HepG2 (cell line): ENCODE measurements around the gene INPP4B. TPM values are rescaled to one million over a fixed set of nuclear protein-coding genes. Genes with fewer than 3 reads are reported as not detected.

Experiments used
- ATAC-seq: fragments of 200-7000 bp; cut with Tn5 transposase; 3 replicates; pipeline ENCODE4 v1.9.1; 2020; ENCODE audit warnings: mild to moderate bottlenecking, moderate library complexity
- BruUV-seq: library from RNA; stranded (reverse); fragments of 400-500 nt; replicated peaks from 2 replicates; lab custom pipeline; 2021; lab: Mats Ljungman, UMichigan
- CTCF ChIA-PET: fragments of 300-600 bp; formaldehyde crosslinking; extraction: SDS; loops from one replicate; lab custom pipeline; 2021; ENCODE audit warnings: low total read pairs, inconsistent platforms, low intra/inter-chr PET ratio; lab: Yijun Ruan, JAX
- POLR2A ChIA-PET: fragments of 350-600 bp; sonication (Branson Sonifier 250); formaldehyde crosslinking; loops from one replicate; lab custom pipeline; 2020; ENCODE audit warnings: antibody characterized with exemption, inconsistent platforms; lab: Yijun Ruan, JAX
- DNase-seq: peaks from one replicate; pipeline ENCODE4 v3.0.0-alpha.2; 2015; ENCODE audit warnings: low spot score
- FAIRE-seq: peaks from 3 replicates; lab custom pipeline; 2011; peaks lifted over from hg19 to GRCh38; lab: Jason Lieb, UNC
- H2AFZ ChIP-seq: one replicate; pipeline ENCODE4 v1.6.1; 2011; ENCODE audit warnings: low read length, inconsistent platforms
- H3K27ac ChIP-seq: fragments of 300-600 bp; 3 replicates; pipeline ENCODE4 v1.8.0; 2011; ENCODE audit warnings: mixed run types, mild to moderate bottlenecking, mixed read lengths, low read length, inconsistent platforms; ENCODE audit not compliant: insufficient read depth; ENCODE audit errors: extremely low read length
- H3K27me3 ChIP-seq, 2 experiments: fragments of 200-600 bp in 1 of 2; 2 replicates in 1 of 2; 3 replicates in 1 of 2; pipeline versions ENCODE4 v1.6.0 to v1.8.0; 2011; ENCODE audit warnings: low read length in 2 of 2, mild to moderate bottlenecking in 2 of 2, moderate library complexity in 2 of 2, inconsistent platforms in 1 of 2; ENCODE audit not compliant: insufficient read depth in 2 of 2, control insufficient read depth in 1 of 2
- H3K36me3 ChIP-seq, 2 experiments: fragments of 200-600 bp in 1 of 2; replicated peaks in 1 of 2; 2 replicates in 1 of 2; 3 replicates in 1 of 2; pipeline versions ENCODE4 v1.5.1 to v1.8.0; 2011; ENCODE audit warnings: low read length in 2 of 2, inconsistent platforms in 1 of 2; ENCODE audit not compliant: insufficient read depth in 2 of 2, control insufficient read depth in 1 of 2
- H3K4me1 ChIP-seq: 2 replicates; pipeline ENCODE4 v1.5.1; 2012; ENCODE audit warnings: low read length, inconsistent platforms; ENCODE audit not compliant: insufficient read depth
- H3K4me2 ChIP-seq: 2 replicates; pipeline ENCODE4 v1.6.0; 2011; ENCODE audit warnings: low read depth, low read length, inconsistent platforms
- H3K4me3 ChIP-seq, 3 experiments: fragments of 200-600 bp in 1 of 3; sonication (generic), shearing (Covaris generic) in 1 of 3; replicated peaks in 1 of 3; 2 replicates each; pipeline ENCODE4 v1.5.1; 2011 to 2016; ENCODE audit warnings: low read length in 3 of 3, inconsistent platforms in 2 of 3, low read depth in 2 of 3, mild to moderate bottlenecking in 2 of 3, control low read depth in 1 of 3, mixed read lengths in 1 of 3; ENCODE audit not compliant: insufficient read depth in 1 of 3
- H3K79me2 ChIP-seq: one replicate; pipeline ENCODE4 v1.6.1; 2011; ENCODE audit warnings: low read length, inconsistent platforms; ENCODE audit not compliant: insufficient read depth
- H3K9ac ChIP-seq: 2 replicates; pipeline ENCODE4 v1.6.0; 2011; ENCODE audit warnings: mild to moderate bottlenecking, low read depth, low read length, inconsistent platforms; ENCODE audit not compliant: insufficient read depth
- H3K9me3 ChIP-seq: 2 replicates; pipeline ENCODE4 v1.5.1; 2012; ENCODE audit warnings: mild to moderate bottlenecking, low read length
- H4K20me1 ChIP-seq: 2 replicates; pipeline ENCODE4 v1.6.0; 2011; ENCODE audit warnings: inconsistent platforms, mild to moderate bottlenecking, low read length, moderate library complexity; ENCODE audit not compliant: insufficient read depth
- GABPB1 ChIP-seq: IDR thresholded peaks from 2 replicates; pipeline ENCODE4 v1.6.1; 2016; ENCODE audit warnings: mild to moderate bottlenecking, missing genetic modification reagents, moderate library complexity, missing compliant biosample characterization
- KLF13 ChIP-seq: sonication (generic); formaldehyde crosslinking; IDR thresholded peaks from 2 replicates; pipeline ENCODE4 v1.4.0; 2020; ENCODE audit warnings: mild to moderate bottlenecking, missing genetic modification reagents
- SALL2 ChIP-seq: sonication (generic); formaldehyde crosslinking; IDR thresholded peaks from 2 replicates; pipeline ENCODE4 v1.8.1; 2023; ENCODE audit warnings: mild to moderate bottlenecking, missing genetic modification reagents, inconsistent platforms
- YEATS4 ChIP-seq: sonication (generic); formaldehyde crosslinking; IDR thresholded peaks from 2 replicates; pipeline ENCODE4 v1.4.0; 2020; ENCODE audit warnings: missing genetic modification reagents, borderline replicate concordance
- ZFP36 ChIP-seq: fragments of 150-350 bp; IDR thresholded peaks from 2 replicates; pipeline ENCODE4 v1.6.1; 2018; ENCODE audit warnings: borderline replicate concordance, low read length, low read depth; ENCODE audit not compliant: partially characterized antibody
- ZNF431 ChIP-seq: sonication (generic); formaldehyde crosslinking; IDR thresholded peaks from 2 replicates; pipeline ENCODE4 v1.9.0; 2022; ENCODE audit warnings: missing genetic modification reagents, low read depth, mild to moderate bottlenecking, borderline replicate concordance
- ZNF781 ChIP-seq: sonication (generic); formaldehyde crosslinking; IDR thresholded peaks from 2 replicates; pipeline ENCODE4 v1.5.1; 2020; ENCODE audit warnings: borderline replicate concordance, mild to moderate bottlenecking, missing genetic modification reagents; ENCODE audit errors: not compliant biosample characterization
- ZNF788 ChIP-seq: sonication (generic); formaldehyde crosslinking; IDR thresholded peaks from 2 replicates; pipeline ENCODE4 v1.5.0; 2020; ENCODE audit warnings: mild to moderate bottlenecking, missing genetic modification reagents, borderline replicate concordance
- ZSCAN25 ChIP-seq: sonication (generic); formaldehyde crosslinking; IDR thresholded peaks from 2 replicates; pipeline ENCODE4 v1.8.0; 2022; ENCODE audit warnings: mild to moderate bottlenecking, missing genetic modification reagents
- WGBS: methylation state at CpG from one replicate; pipeline ENCODE4 v1.1.6; 2017; ENCODE audit warnings: low lambda C conversion rate; 5-methylcytosine and 5-hydroxymethylcytosine counted together
- in situ Hi-C: cut with HindIII; loops from 2 replicates; pipeline ENCODE4 v1.10.0; 2017; ENCODE audit warnings: low pct_unique_long_range_greater_than_20kb; ENCODE audit not compliant: extremely low pct_ligation_motif_present
- intact Hi-C: fragments of 100-400 bp; cut with micrococcal nuclease; formaldehyde crosslinking; loops from one replicate; pipeline ENCODE4 v1.10.0; 2022; ENCODE audit not compliant: unreplicated experiment
- polyA plus RNA-seq, 8 experiments: library from polyadenylated mRNA; depleted of rRNA in 3 of 8; stranded (reverse) in 7 of 8; unstranded in 1 of 8; fragments of >200 nt; fragmentation: Illumina TruSeq in 4 of 8; extraction: Trizol in 4 of 8; gene quantifications; 2 replicates each; pipeline versions ENCODE4 v1.2.1 to v1.2.3, GENCODE V29; 2011 to 2016; ENCODE audit warnings: low read depth in 4 of 8, missing spikeins in 1 of 8, mixed read lengths in 1 of 8; ENCODE audit not compliant: insufficient read depth in 1 of 8
- total RNA-seq, 5 experiments: library from RNA; depleted of rRNA; stranded (reverse); fragments of >200 nt; fragmentation: Illumina TruSeq; extraction: Trizol; gene quantifications; 2 replicates each; pipeline ENCODE4 v1.2.3, GENCODE V29; 2016; ENCODE audit warnings: low read depth in 1 of 5
- TF ChIP-seq, protein P1 (sequence below): sonication (generic); formaldehyde crosslinking; IDR thresholded peaks from one replicate; pipeline ENCODE4 v1.5.1; 2020; ENCODE audit warnings: mild to moderate bottlenecking, missing genetic modification reagents; ENCODE audit errors: not compliant biosample characterization
- TF ChIP-seq, protein P2 (sequence below): fragments of 450-650 bp; IDR thresholded peaks from 2 replicates; pipeline ENCODE4 v1.6.1; 2016
- TF ChIP-seq, protein P3 (sequence below): sonication (generic); formaldehyde crosslinking; IDR thresholded peaks from 2 replicates; pipeline ENCODE4 v1.5.0; 2020; ENCODE audit warnings: mild to moderate bottlenecking, missing genetic modification reagents, borderline replicate concordance

Gene INPP4B
- total and polyA plus RNA-seq, 2 of the 13 experiments (the other 11 are each of a cell fraction or from before 2014, with no cell fraction given) = not detected

GRCh38 chr4:142356801-142357200 is 489.3 kb downstream of the INPP4B start:
- Histone ChIP-seq H4K20me1 (no peaks in the 10 kb centered on the region), H3K4me2 (no peak overlapping the region), H3K9me3 (no peaks in the 10 kb centered on the region), H3K27me3 (no peaks in the 10 kb centered on the region), H3K9ac (no peak overlapping the region), H3K27ac (no peak overlapping the region), H2AFZ (no peak overlapping the region), H3K4me3 (no peak overlapping the region), H3K36me3 (no peaks in the 10 kb centered on the region), H3K79me2 (no peaks in the 10 kb centered on the region), H3K4me1 (no peaks in the 10 kb centered on the region)
- no peak for FAIRE-seq
- ChIA-PET POLR2A (no interaction called here), CTCF (no interaction called here)
- intact Hi-C loops = no loop called here
- DNase-seq = no peak
- ATAC-seq = no peak
- 7% methylated on average over 1 of the region's 1 CpG for WGBS
- in situ Hi-C loops = loop anchor here (5.0 to 10.0 kb wide), 2 partner anchors 368 to 490 kb away; partner anchors contain the start of gene INPP4B
- no TSS peak for BruUV-seq
- TF ChIP-seq KLF13 (CRISPR knock-in tag) = no peak
- TF ChIP-seq ZNF781 = no peak
- no peak for TF ChIP-seq YEATS4 (CRISPR knock-in tag)
- no peak for TF ChIP-seq ZSCAN25 (CRISPR knock-in tag)
- no peak for TF ChIP-seq ZNF431 (CRISPR knock-in tag)
- no peak for TF ChIP-seq GABPB1
- TF ChIP-seq, protein P1, sequence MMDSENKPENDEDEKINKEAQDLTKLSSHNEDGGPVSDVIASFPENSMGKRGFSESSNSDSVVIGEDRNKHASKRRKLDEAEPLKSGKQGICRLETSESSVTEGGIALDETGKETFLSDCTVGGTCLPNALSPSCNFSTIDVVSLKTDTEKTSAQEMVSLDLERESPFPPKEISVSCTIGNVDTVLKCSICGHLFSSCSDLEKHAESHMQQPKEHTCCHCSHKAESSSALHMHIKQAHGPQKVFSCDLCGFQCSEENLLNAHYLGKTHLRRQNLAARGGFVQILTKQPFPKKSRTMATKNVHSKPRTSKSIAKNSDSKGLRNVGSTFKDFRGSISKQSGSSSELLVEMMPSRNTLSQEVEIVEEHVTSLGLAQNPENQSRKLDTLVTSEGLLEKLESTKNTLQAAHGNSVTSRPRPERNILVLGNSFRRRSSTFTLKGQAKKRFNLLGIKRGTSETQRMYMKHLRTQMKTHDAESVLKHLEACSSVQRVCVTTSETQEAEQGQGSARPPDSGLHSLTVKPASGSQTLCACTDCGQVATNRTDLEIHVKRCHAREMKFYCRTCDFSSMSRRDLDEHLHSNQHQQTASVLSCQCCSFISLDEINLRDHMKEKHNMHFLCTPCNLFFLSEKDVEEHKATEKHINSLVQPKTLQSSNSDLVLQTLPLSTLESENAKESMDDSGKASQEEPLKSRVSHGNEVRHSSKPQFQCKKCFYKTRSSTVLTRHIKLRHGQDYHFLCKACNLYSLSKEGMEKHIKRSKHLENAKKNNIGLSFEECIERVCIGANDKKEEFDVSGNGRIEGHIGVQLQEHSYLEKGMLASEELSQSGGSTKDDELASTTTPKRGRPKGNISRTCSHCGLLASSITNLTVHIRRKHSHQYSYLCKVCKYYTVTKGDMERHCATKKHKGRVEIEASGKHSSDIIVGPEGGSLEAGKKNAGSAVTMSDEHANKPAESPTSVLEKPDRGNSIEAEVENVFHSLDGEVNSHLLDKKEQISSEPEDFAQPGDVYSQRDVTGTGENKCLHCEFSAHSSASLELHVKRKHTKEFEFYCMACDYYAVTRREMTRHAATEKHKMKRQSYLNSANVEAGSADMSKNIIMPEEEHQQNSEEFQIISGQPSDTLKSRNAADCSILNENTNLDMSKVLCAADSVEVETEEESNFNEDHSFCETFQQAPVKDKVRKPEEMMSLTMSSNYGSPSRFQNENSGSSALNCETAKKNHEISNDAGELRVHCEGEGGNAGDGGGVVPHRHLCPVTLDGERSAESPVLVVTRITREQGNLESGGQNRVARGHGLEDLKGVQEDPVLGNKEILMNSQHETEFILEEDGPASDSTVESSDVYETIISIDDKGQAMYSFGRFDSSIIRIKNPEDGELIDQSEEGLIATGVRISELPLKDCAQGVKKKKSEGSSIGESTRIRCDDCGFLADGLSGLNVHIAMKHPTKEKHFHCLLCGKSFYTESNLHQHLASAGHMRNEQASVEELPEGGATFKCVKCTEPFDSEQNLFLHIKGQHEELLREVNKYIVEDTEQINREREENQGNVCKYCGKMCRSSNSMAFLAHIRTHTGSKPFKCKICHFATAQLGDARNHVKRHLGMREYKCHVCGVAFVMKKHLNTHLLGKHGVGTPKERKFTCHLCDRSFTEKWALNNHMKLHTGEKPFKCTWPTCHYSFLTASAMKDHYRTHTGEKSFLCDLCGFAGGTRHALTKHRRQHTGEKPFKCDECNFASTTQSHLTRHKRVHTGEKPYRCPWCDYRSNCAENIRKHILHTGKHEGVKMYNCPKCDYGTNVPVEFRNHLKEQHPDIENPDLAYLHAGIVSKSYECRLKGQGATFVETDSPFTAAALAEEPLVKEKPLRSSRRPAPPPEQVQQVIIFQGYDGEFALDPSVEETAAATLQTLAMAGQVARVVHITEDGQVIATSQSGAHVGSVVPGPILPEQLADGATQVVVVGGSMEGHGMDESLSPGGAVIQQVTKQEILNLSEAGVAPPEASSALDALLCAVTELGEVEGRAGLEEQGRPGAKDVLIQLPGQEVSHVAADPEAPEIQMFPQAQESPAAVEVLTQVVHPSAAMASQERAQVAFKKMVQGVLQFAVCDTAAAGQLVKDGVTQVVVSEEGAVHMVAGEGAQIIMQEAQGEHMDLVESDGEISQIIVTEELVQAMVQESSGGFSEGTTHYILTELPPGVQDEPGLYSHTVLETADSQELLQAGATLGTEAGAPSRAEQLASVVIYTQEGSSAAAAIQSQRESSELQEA (CRISPR knock-in tag) = no peak
- TF ChIP-seq, protein P2, sequence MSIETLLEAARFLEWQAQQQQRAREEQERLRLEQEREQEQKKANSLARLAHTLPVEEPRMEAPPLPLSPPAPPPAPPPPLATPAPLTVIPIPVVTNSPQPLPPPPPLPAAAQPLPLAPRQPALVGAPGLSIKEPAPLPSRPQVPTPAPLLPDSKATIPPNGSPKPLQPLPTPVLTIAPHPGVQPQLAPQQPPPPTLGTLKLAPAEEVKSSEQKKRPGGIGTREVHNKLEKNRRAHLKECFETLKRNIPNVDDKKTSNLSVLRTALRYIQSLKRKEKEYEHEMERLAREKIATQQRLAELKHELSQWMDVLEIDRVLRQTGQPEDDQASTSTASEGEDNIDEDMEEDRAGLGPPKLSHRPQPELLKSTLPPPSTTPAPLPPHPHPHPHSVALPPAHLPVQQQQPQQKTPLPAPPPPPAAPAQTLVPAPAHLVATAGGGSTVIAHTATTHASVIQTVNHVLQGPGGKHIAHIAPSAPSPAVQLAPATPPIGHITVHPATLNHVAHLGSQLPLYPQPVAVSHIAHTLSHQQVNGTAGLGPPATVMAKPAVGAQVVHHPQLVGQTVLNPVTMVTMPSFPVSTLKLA = no peak
- TF ChIP-seq SALL2 (CRISPR knock-in tag) = no peak
- TF ChIP-seq, protein P3, sequence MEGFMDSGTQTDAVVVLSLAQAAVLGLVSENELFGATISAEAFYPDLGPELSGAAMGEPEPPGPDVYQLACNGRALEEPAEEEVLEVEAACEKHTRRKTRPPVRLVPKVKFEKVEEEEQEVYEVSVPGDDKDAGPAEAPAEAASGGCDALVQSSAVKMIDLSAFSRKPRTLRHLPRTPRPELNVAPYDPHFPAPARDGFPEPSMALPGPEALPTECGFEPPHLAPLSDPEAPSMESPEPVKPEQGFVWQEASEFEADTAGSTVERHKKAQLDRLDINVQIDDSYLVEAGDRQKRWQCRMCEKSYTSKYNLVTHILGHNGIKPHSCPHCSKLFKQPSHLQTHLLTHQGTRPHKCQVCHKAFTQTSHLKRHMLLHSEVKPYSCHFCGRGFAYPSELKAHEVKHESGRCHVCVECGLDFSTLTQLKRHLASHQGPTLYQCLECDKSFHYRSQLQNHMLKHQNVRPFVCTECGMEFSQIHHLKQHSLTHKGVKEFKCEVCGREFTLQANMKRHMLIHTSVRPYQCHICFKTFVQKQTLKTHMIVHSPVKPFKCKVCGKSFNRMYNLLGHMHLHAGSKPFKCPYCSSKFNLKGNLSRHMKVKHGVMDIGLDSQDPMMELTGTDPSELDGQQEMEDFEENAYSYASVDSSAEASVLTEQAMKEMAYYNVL (CRISPR knock-in tag) = no peak
- no peak for TF ChIP-seq ZFP36
- no peak for TF ChIP-seq ZNF788 (CRISPR knock-in tag)
